NCI-H1092 treated with DMSO at 0.1 percent for 48 hours (cell line): ENCODE results near the gene OR1C1.
"Not testable (repeated sequence)": the region's sequence is repeated elsewhere in the genome, so short reads cannot be mapped to it uniquely, and the experiment has no call there.

ENCODE experiments used
- DNase-seq: peaks from one replicate; lab custom pipeline; 2025; lab: John Stamatoyannopoulos, UW

The OR1C1 gene

GRCh38 chr1:247760456-247760855, at the start of gene OR1C1:
TSS of gene OR1C1 (minus strand) at chr1:247760556. CDS start at chr1:247758406, 2,150 bp downstream.
- no peak for DNase-seq

- DNase-seq, result no peak
Observed at GRCh38 chr1:247797518-247797917, 37.2 kb upstream of the OR1C1 start.

GRCh38 chr1:247769603-247770002, 9.2 kb upstream of the OR1C1 start:
- no peak for DNase-seq

GRCh38 chr1:247754311-247754710, 6.0 kb downstream of the OR1C1 start:
- DNase-seq, result not testable (repeated sequence)

GRCh38 chr1:247749870-247750269, 10.5 kb downstream of the OR1C1 start:
- no peak for DNase-seq

GRCh38 chr1:247748041-247748440, 12.3 kb downstream of the OR1C1 start, which contains the start of gene OR14A2:
TSS of gene OR14A2 (minus strand) at chr1:247748141.
- DNase-seq, result no peak

GRCh38 chr1:247747616-247748015, 12.7 kb downstream of the OR1C1 start:
- DNase-seq, result no peak

GRCh38 chr1:247746391-247746935, 13.9 kb downstream of the OR1C1 start:
- DNase-seq, result no peak

GRCh38 chr1:247742215-247742760, 18.1 kb downstream of the OR1C1 start:
- not testable (repeated sequence) for DNase-seq

- DNase-seq, result no peak
Observed at GRCh38 chr1:247741756-247742155, 18.6 kb downstream of the OR1C1 start.

- DNase-seq, result no peak
Observed at GRCh38 chr1:247740721-247741120, 19.6 kb downstream of the OR1C1 start.

GRCh38 chr1:247738315-247738714, 22.0 kb downstream of the OR1C1 start, which contains the start of gene OR14K1:
TSS of gene OR14K1 (plus strand) at chr1:247738615. CDS start at chr1:247738615, 0 bp downstream.
- no peak for DNase-seq

- DNase-seq, result no peak
Observed at GRCh38 chr1:247721222-247721621, 39.1 kb downstream of the OR1C1 start.

- no peak for DNase-seq
Observed at GRCh38 chr1:247716546-247716945, 43.8 kb downstream of the OR1C1 start, which contains the start of gene OR6F1. TSS of gene OR6F1 (minus strand) at chr1:247716646. CDS start at chr1:247712755, 3,891 bp downstream.

- DNase-seq, result no peak
Observed at GRCh38 chr1:247713753-247714152, 46.6 kb downstream of the OR1C1 start.

- not testable (repeated sequence) for DNase-seq
Observed at GRCh38 chr1:247710681-247711080, 49.7 kb downstream of the OR1C1 start.
